GM23248 (cell line): ENCODE results near the gene FGF14.

Experiments used
- EZH2 ChIP-seq: fragments of 200-600 bp; sonication (generic); IDR thresholded peaks from 2 replicates; pipeline ENCODE4 v1.6.1; 2018; ENCODE audit warnings: antibody characterized with exemption, mild to moderate bottlenecking; ENCODE audit not compliant: insufficient read depth, poor library complexity, severe bottlenecking
- EZH2phosphoT487 ChIP-seq: fragments of 200-600 bp; sonication (generic); IDR thresholded peaks from 2 replicates; pipeline ENCODE4 v1.6.1; 2018; ENCODE audit warnings: antibody characterized with exemption, moderate library complexity, mild to moderate bottlenecking, low read depth; ENCODE audit not compliant: insufficient read depth

DNA sequence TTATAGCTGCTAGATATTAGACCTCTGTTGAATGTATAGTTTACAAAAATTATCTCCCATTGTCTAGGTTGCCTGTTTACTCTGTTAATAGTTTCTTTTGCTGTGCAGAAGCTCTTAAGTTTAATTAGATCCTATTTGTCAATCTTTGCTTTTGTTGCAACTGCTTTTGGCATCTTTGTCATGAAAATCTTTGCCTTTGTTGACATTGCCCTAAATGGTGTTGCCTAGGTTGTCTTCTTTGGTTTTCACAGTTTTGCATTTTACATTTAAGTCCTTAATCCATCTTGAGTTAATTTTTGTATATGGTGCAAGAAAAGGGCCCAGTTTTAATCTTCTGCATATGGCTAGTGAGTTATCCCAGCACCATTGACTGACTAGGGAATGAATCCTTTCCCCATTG lies 618.3 kb downstream of the FGF14 start:
- no peak for TF ChIP-seq EZH2
- TF ChIP-seq EZH2phosphoT487, result no peak
